Thyroid gland (tissue), 4 donors: ENCODE data around the gene RAB28.

Experiments
- POLR2A ChIP-seq, 2 donors: fragments of 450-650 bp; IDR thresholded peaks; one replicate each; pipeline ENCODE4 v1.6.1; 2017; ENCODE audit warnings: antibody characterized with exemption in 2 of 2, mild to moderate bottlenecking in 2 of 2, moderate library complexity in 1 of 2
- TF ChIP-seq, protein P1 (sequence below), 6 experiments: fragments of 200-600 bp in 3 of 6; fragments of 450-650 bp in 3 of 6; sonication (generic) in 3 of 6; IDR thresholded peaks; one replicate each; pipeline ENCODE4 v1.5.1; 2016 to 2019; ENCODE audit warnings: antibody characterized with exemption in 6 of 6, mild to moderate bottlenecking in 2 of 6, inconsistent platforms in 1 of 6, moderate library complexity in 1 of 6

DNA sequence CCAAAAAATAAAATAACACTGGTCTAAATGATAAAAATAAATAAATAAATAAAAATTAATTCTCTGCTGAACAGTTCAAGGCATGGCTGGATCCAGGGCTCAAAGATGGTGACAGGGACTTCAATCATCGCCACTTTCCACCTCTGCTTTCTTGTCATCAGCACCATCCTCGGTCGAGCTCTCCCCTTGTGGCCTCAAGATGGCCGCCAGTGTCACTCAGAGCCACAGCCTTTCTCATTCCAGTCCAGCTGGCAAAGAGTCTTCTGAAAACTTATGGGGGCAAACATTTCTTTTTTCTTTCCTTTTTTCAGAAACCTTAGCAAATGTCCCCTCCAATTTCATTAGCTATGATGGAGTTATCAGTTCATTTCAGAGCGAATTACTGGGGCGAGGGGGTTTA, 119.5 kb downstream of the RAB28 start:
- TF ChIP-seq, protein P1, sequence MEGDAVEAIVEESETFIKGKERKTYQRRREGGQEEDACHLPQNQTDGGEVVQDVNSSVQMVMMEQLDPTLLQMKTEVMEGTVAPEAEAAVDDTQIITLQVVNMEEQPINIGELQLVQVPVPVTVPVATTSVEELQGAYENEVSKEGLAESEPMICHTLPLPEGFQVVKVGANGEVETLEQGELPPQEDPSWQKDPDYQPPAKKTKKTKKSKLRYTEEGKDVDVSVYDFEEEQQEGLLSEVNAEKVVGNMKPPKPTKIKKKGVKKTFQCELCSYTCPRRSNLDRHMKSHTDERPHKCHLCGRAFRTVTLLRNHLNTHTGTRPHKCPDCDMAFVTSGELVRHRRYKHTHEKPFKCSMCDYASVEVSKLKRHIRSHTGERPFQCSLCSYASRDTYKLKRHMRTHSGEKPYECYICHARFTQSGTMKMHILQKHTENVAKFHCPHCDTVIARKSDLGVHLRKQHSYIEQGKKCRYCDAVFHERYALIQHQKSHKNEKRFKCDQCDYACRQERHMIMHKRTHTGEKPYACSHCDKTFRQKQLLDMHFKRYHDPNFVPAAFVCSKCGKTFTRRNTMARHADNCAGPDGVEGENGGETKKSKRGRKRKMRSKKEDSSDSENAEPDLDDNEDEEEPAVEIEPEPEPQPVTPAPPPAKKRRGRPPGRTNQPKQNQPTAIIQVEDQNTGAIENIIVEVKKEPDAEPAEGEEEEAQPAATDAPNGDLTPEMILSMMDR (IDR thresholded peaks at IDR 0.05) = no peak
- TF ChIP-seq POLR2A (IDR thresholded peaks at IDR 0.05) = no peak
